Panc1 (cell line): ENCODE measurements around the gene RAB22A. TPM values are rescaled to one million over a fixed set of nuclear protein-coding genes. Genes with fewer than 3 reads are reported as not detected.
A peak's percentile ranks its signal among the peaks of the same experiment; 100 is the strongest.

Source experiments
- ATAC-seq: fragments of 200-7000 bp; cut with Tn5 transposase; 2 replicates; pipeline ENCODE4 v1.9.1; 2020; ENCODE audit warnings: mild to moderate bottlenecking, moderate library complexity
- BruUV-seq: library from RNA; stranded (reverse); fragments of 400-500 nt; replicated peaks from 2 replicates; lab custom pipeline; 2021; lab: Mats Ljungman, UMichigan
- CTCF ChIA-PET: fragments of 300-600 bp; sonication (Branson Sonifier 250); formaldehyde crosslinking; loops from one replicate; lab custom pipeline; 2022; ENCODE audit warnings: antibody characterized with exemption; lab: Charles Lee
- POLR2A ChIA-PET: fragments of 300-600 bp; sonication (Branson Sonifier 250); formaldehyde crosslinking; loops from one replicate; lab custom pipeline; 2022; ENCODE audit warnings: antibody characterized with exemption; lab: Charles Lee
- DNase-seq: peaks from one replicate; pipeline ENCODE4 v3.0.0-alpha.2; 2010; ENCODE audit warnings: low read depth, low spot score
- H3K27ac ChIP-seq: 2 replicates; pipeline ENCODE4 v1.5.1; 2011; ENCODE audit warnings: mild to moderate bottlenecking, low read length, inconsistent platforms
- H3K27me3 ChIP-seq: fragments of 200-500 bp; sonication (Bioruptor generic); 2 replicates; pipeline ENCODE4 v1.6.0; 2014; ENCODE audit warnings: low read length, inconsistent platforms; ENCODE audit not compliant: control insufficient read depth, insufficient read depth
- H3K36me3 ChIP-seq: fragments of 200-500 bp; sonication (Bioruptor generic); 2 replicates; pipeline ENCODE4 v1.5.1; 2014; ENCODE audit warnings: inconsistent platforms, mild to moderate bottlenecking, low read length, moderate library complexity; ENCODE audit not compliant: control insufficient read depth, insufficient read depth
- H3K4me1 ChIP-seq: 2 replicates; pipeline ENCODE4 v1.5.1; 2011; ENCODE audit warnings: inconsistent platforms, mild to moderate bottlenecking, low read length, moderate library complexity; ENCODE audit not compliant: control insufficient read depth, insufficient read depth
- H3K4me3 ChIP-seq, 2 experiments: 2 replicates each; pipeline ENCODE4 v1.5.1; 2011 to 2012; ENCODE audit warnings: low read depth in 2 of 2, low read length in 2 of 2, mild to moderate bottlenecking in 2 of 2, inconsistent platforms in 1 of 2, moderate library complexity in 1 of 2
- H3K9me3 ChIP-seq: fragments of 200-500 bp; sonication (Bioruptor generic); 2 replicates; pipeline ENCODE4 v1.5.1; 2014; ENCODE audit warnings: low read depth, mild to moderate bottlenecking, inconsistent platforms, low read length, moderate library complexity; ENCODE audit not compliant: control insufficient read depth, insufficient read depth
- CTCF ChIP-seq: fragments of 450-650 bp; IDR thresholded peaks from 2 replicates; pipeline ENCODE4 v1.5.1; 2017; ENCODE audit warnings: mild to moderate bottlenecking
- POLR2AphosphoS5 ChIP-seq: IDR thresholded peaks from 2 replicates; pipeline ENCODE4 v1.6.1; 2012; ENCODE audit warnings: mild to moderate bottlenecking, low read depth, low read length, moderate library complexity
- REST ChIP-seq, 2 experiments: IDR thresholded peaks; 2 replicates each; pipeline ENCODE4 v1.6.1; 2011 to 2012; ENCODE audit warnings: low read depth in 2 of 2, control low read depth in 1 of 2, low read length in 1 of 2, mild to moderate bottlenecking in 1 of 2, moderate library complexity in 1 of 2; ENCODE audit not compliant: insufficient read depth in 1 of 2
- SIN3A ChIP-seq: IDR thresholded peaks from 2 replicates; pipeline ENCODE4 v1.6.1; 2012; ENCODE audit warnings: low read depth, mild to moderate bottlenecking, low read length, moderate library complexity, borderline replicate concordance; ENCODE audit not compliant: insufficient read depth
- TCF7L2 ChIP-seq: IDR thresholded peaks from 2 replicates; pipeline ENCODE4 v1.6.1; 2011; ENCODE audit warnings: mild to moderate bottlenecking, low read depth, low read length, inconsistent platforms
- in situ Hi-C: cut with HindIII; loops from 2 replicates; pipeline ENCODE4 v1.10.0; 2016; ENCODE audit warnings: low sequenced_read_pairs, low pct_unique_long_range_greater_than_20kb
- intact Hi-C: fragments of 100-400 bp; cut with micrococcal nuclease; formaldehyde crosslinking; loops from one replicate; pipeline ENCODE4 v1.10.0; 2022; ENCODE audit not compliant: unreplicated experiment
- total RNA-seq: library from RNA; stranded (reverse); gene quantifications from one replicate; pipeline ENCODE4 v1.2.1, GENCODE V29; 2021; ENCODE audit not compliant: unreplicated experiment

Gene RAB22A
- total RNA-seq, 1 experiment from 2014 or later: 21.1 TPM

DNA sequence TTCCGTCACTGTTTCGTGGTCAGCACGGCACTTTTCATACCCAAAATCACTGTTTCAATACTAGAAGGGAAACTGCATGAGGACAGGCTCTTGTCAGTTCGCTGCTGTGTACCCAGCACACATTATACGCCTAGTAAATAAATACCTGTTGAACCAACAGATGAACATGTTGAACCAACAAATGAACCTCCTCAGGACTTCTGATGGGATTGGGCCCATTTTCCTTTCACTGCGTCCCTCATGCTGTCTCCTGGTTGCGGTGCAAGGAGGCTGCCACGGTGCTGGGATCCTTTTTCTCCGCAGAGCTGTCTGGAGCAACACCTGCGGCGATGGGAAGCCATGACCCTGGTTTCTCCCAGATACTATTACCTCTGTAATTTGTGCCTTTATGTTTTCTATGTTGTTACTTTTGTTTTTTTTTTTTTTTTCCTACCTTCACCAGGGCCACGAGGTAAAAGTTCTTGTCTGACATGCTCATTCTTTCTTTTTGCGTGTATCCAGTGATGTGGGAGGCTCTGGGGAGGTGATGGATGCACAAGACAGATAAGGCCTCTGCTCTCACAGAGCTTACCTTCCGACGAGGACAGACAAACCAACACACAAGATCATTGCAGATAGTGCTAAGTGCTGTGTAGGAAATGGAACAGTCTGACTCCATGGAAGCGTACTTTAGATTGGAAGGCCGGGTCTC lies 80.6 kb downstream of the RAB22A start:
- no peak for TF ChIP-seq TCF7L2
- no peak for TF ChIP-seq REST (IDR thresholded peaks at IDR 0.05; ENCODE audit: insufficient read depth in 1 of 2, low read depth in 2 of 2, low read length in 1 of 2)
- no peak for TF ChIP-seq CTCF
- no peak for TF ChIP-seq POLR2AphosphoS5
- TF ChIP-seq SIN3A: no peak
- CTCF ChIA-PET: no interaction called here
- POLR2A ChIA-PET: no interaction called here
- intact Hi-C loops: no loop called here
- ATAC-seq (no peak), DNase-seq (no peak)
- Histone ChIP-seq H3K27ac (peak overlapping the region; percentile 83), H3K9me3 (no peaks in the 10 kb centered on the region), H3K4me3 (peak overlapping the region; percentile 85 to 90), H3K36me3 (peaks cover 4% of the 10 kb centered on the region), H3K4me1 (peaks cover 14% of the 10 kb centered on the region), H3K27me3 (no peaks in the 10 kb centered on the region)
- no TSS peak for BruUV-seq
- in situ Hi-C loops: no loop called here

DNA sequence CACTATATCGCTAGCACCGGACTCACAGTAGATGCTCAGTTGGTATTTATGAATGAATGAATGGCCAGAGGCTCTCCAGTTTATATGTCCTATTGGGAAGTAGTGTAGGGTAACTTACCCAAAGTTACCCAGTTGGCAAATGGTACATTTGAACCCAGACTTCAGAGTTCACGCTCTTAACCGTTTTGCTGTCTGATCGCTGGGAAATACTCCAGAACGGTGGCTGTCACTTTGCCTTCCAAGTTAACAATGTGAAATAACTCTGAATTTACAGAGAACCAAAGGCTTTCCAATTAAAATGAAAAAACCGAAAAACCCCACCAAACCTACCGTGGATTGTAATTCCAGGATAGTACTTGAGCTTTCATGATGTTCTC lies 81.1 kb downstream of the RAB22A start:
- intact Hi-C loops (no loop called here), in situ Hi-C loops (no loop called here)
- peak overlapping the region; percentile 85 to 90; a peak in 3 of 4 replicates for H3K4me3 ChIP-seq
- no peak for TF ChIP-seq CTCF
- DNase-seq: no peak
- no peaks in the 10 kb centered on the region for H3K27me3 ChIP-seq
- CTCF ChIA-PET: interaction anchor here (0.7 kb wide), 1 partner anchor 62 kb away, joined by 5 read pairs; no protein-coding TSS in a partner anchor
- BruUV-seq: TSS peak; percentile 63
- peak overlapping the region; percentile 83; the same call in 1 of the 2 replicates for H3K27ac ChIP-seq
- ATAC-seq: no peak
- peaks cover 14% of the 10 kb centered on the region for H3K4me1 ChIP-seq
- peaks cover 4% of the 10 kb centered on the region for H3K36me3 ChIP-seq
- POLR2A ChIA-PET: no interaction called here
- H3K9me3 ChIP-seq: no peaks in the 10 kb centered on the region
